HepG2 (cell line): ENCODE results near the gene FRMPD2. TPM values are rescaled to one million over a fixed set of nuclear protein-coding genes. Genes with fewer than 3 reads are reported as not detected.
A peak's percentile ranks its signal among the peaks of the same experiment; 100 is the strongest.

Experiments
- ASH2L ChIP-seq: fragments of 300-600, 200-600 bp; sonication (generic); IDR thresholded peaks from 2 replicates; pipeline ENCODE4 v1.7.0; 2017; ENCODE audit warnings: low read depth, mild to moderate bottlenecking, moderate library complexity, mixed read lengths, low read length; ENCODE audit not compliant: insufficient read length
- CBX5 ChIP-seq: sonication (generic); formaldehyde crosslinking; IDR thresholded peaks from 2 replicates; pipeline ENCODE4 v1.4.0; 2020; ENCODE audit warnings: missing genetic modification reagents, borderline replicate concordance
- GATAD1 ChIP-seq: IDR thresholded peaks from 2 replicates; pipeline ENCODE4 v1.6.1; 2016; ENCODE audit warnings: missing genetic modification reagents, missing compliant biosample characterization
- HNF4G ChIP-seq, 2 experiments: sonication (generic) in 1 of 2; formaldehyde crosslinking in 1 of 2; IDR thresholded peaks; 2 replicates each; pipeline versions ENCODE4 v1.4.0 to v1.6.1; 2011 to 2020; ENCODE audit warnings: borderline replicate concordance in 2 of 2, low read depth in 2 of 2, mild to moderate bottlenecking in 2 of 2, low read length in 1 of 2, missing genetic modification reagents in 1 of 2, moderate library complexity in 1 of 2
- KIAA2018 ChIP-seq: sonication (generic); formaldehyde crosslinking; IDR thresholded peaks from 2 replicates; pipeline ENCODE4 v1.5.0; 2020; ENCODE audit warnings: mild to moderate bottlenecking, missing genetic modification reagents, borderline replicate concordance
- NONO ChIP-seq, 2 experiments: fragments of 450-650 bp in 1 of 2; sonication (generic) in 1 of 2; formaldehyde crosslinking in 1 of 2; IDR thresholded peaks in 1 of 2; conservative IDR thresholded peaks in 1 of 2; 2 replicates each; pipeline versions ENCODE4 v1.6.1 to v1.8.0; 2017 to 2022; ENCODE audit warnings: mild to moderate bottlenecking in 1 of 2, missing genetic modification reagents in 1 of 2, moderate library complexity in 1 of 2
- TEAD3 ChIP-seq: optimal IDR thresholded peaks from 2 replicates; pipeline ENCODE3; 2016; ENCODE audit warnings: borderline replicate concordance
- ZBTB49 ChIP-seq: sonication (generic); formaldehyde crosslinking; IDR thresholded peaks from 2 replicates; pipeline ENCODE4 v1.4.0; 2020; ENCODE audit warnings: missing genetic modification reagents, borderline replicate concordance
- ZBTB7B ChIP-seq: sonication (generic); formaldehyde crosslinking; IDR thresholded peaks from 2 replicates; pipeline ENCODE4 v1.4.0; 2020; ENCODE audit warnings: missing genetic modification reagents
- ZNF260 ChIP-seq: sonication (generic); formaldehyde crosslinking; IDR thresholded peaks from 2 replicates; pipeline ENCODE4 v1.4.0; 2020; ENCODE audit warnings: missing genetic modification reagents, low read depth, mild to moderate bottlenecking, borderline replicate concordance
- ZNF292 ChIP-seq: sonication (generic); formaldehyde crosslinking; IDR thresholded peaks from 2 replicates; pipeline ENCODE4 v1.8.1; 2022; ENCODE audit warnings: mild to moderate bottlenecking, low read depth, missing genetic modification reagents, borderline replicate concordance
- ZNF687 ChIP-seq: sonication (generic); formaldehyde crosslinking; IDR thresholded peaks from 2 replicates; pipeline ENCODE4 v1.5.1; 2020; ENCODE audit warnings: mild to moderate bottlenecking, missing genetic modification reagents, moderate library complexity
- polyA plus RNA-seq, 8 experiments: library from polyadenylated mRNA; depleted of rRNA in 3 of 8; stranded (reverse) in 7 of 8; unstranded in 1 of 8; fragments of >200 nt; fragmentation: Illumina TruSeq in 4 of 8; extraction: Trizol in 4 of 8; gene quantifications; 2 replicates each; pipeline versions ENCODE4 v1.2.1 to v1.2.3, GENCODE V29; 2011 to 2016; ENCODE audit warnings: low read depth in 4 of 8, missing spikeins in 1 of 8, mixed read lengths in 1 of 8; ENCODE audit not compliant: insufficient read depth in 1 of 8
- total RNA-seq, 5 experiments: library from RNA; depleted of rRNA; stranded (reverse); fragments of >200 nt; fragmentation: Illumina TruSeq; extraction: Trizol; gene quantifications; 2 replicates each; pipeline ENCODE4 v1.2.3, GENCODE V29; 2016; ENCODE audit warnings: low read depth in 1 of 5

FRMPD2 gene
- total and polyA plus RNA-seq, 2 of the 13 experiments (the other 11 are each of a cell fraction or from before 2014, with no cell fraction given) = 0.45 to 1.3 TPM

- TF ChIP-seq KIAA2018 (CRISPR knock-in tag) (no peak), ZNF292 (CRISPR knock-in tag) (peak; percentile 75; the same call in 1 of the 2 replicates), ZBTB7B (CRISPR knock-in tag) (no peak), HNF4G (IDR thresholded peaks at IDR 0.05; ENCODE audit: borderline replicate concordance, low read depth, low read length) (peak; percentile 18; the same call in 1 of the 2 replicates), HNF4G (CRISPR knock-in tag; IDR thresholded peaks at IDR 0.05; ENCODE audit: borderline replicate concordance, low read depth) (no peak), ASH2L (peak; percentile 23), CBX5 (CRISPR knock-in tag) (no peak), ZNF687 (CRISPR knock-in tag) (peak; percentile 47), ZNF260 (CRISPR knock-in tag) (no peak), TEAD3 (CRISPR knock-in tag) (peak; percentile 22), ZBTB49 (CRISPR knock-in tag) (no peak), NONO (IDR thresholded peaks at IDR 0.05) (no peak), NONO (CRISPR knock-in tag; conservative IDR thresholded peaks at IDR 0.05) (no peak; the same call in 1 of the 2 replicates), GATAD1 (CRISPR knock-in tag) (no peak)
Observed at GRCh38 chr10:48187713-48188485, 86.6 kb downstream of the FRMPD2 start (continued).
